NCI-H510A (cell line): ENCODE results near the gene MYBPHL.
A peak's percentile ranks its signal among the peaks of the same experiment; 100 is the strongest.
"Not testable (repeated sequence)": the region's sequence is repeated elsewhere in the genome, so short reads cannot be mapped to it uniquely, and the experiment has no call there.

Experiments
- DNase-seq: peaks from one replicate; lab custom pipeline; 2025; lab: John Stamatoyannopoulos, UW

The MYBPHL gene

DNA sequence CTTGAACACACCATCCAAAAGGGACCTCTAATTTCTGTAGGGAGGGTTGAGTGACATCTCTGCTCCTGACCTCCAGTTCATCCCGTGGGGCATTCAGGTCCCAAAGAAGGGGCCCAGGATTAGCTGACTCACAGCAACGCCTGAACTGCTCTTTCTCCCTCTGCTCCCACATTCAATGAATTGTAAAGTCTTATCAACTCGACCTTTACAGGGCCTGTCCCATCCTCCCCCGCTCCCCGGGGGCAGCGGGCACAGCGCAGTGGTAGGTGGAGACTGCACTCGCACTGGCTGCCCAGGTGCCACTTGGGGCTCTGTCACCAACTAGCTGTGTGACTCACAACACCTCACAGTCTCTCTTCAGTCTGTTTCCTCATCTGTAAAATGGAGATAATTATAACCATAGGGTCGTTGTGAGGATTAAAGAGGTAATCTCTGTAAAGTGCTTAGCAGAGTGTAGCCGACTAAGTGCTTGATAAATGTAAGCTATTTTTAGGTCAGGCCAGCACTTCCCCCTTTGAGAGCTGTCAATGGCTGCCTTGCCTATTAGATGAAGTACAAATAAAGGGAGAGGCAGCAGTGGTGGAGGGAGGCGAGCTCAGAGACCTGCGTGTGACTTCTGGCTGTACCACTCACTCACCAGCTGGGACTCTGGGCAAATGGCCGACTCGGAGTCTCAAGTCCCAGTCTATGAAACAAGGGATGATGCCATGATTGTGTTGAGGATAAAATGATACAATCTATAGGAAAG lies 637 bp upstream of the MYBPHL start:
- peak; percentile 58 for DNase-seq

DNA sequence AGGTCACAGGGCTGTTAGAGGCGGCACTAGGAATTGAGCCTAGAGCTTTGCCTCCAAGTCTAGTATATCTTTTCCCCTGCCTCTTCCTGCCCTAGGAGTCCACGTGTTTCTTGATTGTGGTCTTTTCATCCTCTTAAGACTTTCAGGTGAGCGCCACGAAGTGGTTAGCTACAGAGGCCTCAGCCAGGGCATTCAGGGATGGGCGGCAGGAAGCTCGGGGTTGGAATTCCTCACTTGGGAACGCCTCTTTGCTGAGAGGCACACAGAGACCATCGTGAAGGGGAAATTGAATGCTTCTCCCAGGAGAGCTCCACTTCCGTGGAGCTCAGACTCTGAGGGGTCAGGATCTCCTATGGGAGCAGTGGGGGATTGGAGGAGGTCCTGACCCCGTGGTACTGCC lies 820 bp downstream of the MYBPHL start:
- not testable (repeated sequence) for DNase-seq

DNA sequence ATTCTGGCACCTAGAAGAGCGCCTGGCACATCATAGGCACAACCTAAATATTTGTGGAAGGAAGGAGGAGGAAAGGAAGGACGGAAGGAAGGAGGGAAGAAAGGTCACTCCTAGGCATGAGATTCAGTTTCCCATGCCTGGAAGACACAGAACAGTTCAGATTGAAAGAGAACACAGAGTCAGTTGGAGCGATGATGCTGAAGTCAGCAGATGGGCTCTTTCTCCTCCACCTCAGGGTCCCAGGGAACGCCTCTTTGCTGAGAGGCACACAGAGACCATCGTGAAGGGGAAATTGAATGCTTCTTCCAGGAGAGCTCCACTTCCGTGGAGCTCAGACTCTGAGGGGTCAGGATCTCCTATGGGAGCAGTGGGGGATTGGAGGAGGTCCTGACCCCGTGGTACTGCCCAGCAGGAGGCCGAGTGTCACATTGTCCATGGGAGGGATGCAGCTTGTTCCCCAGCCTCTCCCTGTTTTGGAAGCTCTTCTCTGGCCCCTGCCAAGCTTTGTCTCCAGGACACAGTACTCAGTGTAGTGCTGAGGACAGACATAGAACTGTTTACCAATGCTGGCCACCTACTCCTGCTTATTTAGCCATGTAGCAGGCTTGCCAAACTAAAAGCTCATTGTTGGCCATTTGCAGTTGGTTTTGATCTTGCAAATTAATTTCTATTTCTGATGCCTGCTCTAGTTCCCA lies 2.4 kb downstream of the MYBPHL start:
- DNase-seq: no peak

DNA sequence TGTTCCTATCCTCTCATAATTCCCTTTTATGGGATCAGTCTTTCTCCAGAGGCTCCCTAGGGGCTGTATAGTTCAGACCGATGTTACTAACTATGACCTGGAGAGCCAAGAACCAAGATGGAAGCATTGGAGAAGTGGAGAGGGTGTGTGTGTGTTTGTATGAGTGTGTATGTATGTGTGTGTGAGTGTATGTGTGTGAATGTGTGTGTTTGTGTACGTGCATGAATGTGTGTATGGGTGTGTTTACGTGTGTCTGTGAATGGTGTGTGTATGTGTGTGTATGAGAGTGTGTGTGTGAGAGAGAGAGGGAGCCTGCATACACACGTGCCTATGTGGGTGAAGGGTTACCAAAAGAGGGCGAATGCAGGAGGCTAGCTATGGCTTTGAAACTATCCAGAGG lies 4.9 kb downstream of the MYBPHL start:
- DNase-seq: no peak

DNA sequence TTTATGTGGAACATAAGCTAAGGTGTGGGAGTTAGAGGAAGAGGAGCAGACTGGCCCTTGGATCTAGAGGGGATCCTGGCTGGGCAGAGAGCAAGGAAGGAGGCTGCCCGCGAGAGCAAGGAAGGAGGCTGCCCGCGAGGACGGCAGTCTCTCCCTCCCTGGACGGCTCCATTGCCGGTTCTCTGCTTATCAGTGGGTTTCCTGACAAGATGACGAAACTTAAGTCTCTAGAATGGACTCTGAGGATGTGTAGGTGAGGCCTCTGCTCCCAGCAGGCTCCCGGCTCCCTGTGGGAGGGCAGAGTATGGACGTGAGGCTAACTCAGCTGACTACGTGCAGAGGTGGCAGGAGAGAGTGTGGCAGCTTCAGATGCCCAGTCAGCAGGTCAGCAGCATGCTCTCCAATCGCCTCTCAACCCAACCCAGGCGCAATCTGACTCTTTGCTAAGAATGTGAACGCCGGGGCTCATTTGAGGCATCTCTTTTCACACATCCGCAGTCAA lies 6.1 kb downstream of the MYBPHL start:
- DNase-seq: no peak

DNA sequence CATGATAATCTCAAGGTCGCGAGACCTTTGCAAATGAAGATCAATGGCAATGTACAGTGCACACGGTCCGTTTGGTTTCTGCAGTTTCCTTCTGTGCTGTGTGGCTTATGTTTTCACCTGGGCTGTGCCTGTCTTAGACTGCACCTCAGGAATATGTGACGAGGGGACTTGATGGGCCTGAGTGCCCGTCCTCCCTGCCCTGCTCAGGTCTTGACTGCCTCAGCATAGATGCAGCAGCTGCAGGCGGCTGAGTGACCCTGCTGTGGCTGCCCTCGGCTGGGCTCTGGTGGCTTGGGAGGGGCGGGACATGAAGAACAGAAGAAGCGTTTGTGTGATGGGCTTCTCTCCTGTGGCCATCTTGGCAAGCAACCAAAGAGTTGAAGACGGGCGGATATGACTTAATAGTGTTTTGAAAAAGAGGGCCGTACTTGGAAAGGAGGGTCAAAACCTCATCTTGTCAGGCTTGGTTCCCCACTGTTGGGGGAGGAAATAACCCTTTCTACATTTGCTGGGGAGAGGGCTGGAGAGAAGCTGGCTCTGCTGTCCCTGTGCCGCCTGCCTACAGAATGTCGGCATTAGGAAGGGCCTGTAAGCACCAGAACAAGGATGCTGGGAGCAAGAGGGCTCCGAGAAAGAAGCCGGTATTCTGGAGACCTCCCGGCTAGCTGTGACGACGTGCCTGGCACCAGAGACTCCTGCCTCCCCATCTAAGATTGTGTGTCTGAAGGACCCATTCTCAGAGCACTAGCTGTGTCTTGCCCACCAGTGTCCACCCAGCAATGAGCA lies 7.1 kb downstream of the MYBPHL start:
- no peak for DNase-seq

DNA sequence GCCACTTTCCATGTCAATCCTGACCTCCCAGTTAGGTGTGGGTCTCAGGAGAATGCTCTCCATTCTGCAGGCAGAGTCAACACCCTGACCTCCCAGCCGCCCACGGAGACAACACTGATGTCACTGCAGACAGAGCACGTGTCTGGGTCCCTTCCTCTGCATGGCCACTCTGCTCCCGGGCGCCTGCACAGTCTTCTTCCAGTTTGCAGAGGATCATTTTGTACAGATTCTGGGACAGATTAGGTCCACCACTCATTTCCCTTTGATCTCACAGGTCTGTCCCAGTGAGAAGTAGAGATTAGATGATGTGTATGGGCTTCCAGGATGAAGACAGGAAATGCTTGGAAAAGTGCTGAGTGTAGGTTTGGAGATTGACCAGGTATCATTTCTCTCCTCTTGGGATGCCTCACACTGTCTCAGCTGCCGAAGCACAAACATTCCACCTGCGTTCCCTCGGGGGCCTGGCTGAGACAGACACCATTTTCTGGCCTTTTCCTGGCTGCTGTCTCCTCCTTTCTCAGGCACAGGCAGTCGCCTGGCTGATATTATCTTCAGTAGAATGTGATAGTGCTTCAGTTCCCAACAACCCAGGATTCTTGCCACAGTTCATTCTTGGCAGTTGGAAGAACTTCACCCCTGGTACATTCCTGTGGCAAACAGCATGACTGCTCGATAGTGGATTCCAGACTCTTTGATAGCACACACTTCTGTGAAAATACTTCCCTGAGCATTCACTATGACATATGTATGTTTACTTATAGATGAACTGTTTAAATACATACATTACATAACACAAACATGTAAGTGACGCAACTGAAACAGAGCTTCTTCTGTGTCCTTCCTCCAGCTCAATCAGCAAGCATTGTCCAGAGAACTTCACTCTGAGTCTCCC lies 7.9 kb downstream of the MYBPHL start:
- no peak for DNase-seq

DNA sequence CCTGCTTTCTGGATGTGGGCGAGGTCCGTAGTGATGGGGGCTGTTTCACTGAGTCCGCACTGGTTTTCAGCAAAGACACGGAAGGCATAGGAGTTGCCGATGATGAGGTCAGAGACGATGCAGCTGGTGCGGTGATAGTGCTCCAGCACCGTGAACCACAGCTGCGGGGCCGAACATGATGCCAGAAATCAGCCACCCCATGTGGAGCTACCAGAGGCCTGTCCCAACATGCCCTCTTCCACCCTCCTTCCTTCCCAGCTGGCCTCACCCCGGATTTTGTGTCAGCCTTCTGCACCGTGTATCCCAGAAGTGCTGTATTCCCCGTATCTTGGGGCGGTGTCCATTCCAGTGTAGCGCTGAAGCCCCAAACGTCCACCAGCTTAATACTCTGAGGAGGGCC lies 10.0 kb downstream of the MYBPHL start:
- DNase-seq: no peak

DNA sequence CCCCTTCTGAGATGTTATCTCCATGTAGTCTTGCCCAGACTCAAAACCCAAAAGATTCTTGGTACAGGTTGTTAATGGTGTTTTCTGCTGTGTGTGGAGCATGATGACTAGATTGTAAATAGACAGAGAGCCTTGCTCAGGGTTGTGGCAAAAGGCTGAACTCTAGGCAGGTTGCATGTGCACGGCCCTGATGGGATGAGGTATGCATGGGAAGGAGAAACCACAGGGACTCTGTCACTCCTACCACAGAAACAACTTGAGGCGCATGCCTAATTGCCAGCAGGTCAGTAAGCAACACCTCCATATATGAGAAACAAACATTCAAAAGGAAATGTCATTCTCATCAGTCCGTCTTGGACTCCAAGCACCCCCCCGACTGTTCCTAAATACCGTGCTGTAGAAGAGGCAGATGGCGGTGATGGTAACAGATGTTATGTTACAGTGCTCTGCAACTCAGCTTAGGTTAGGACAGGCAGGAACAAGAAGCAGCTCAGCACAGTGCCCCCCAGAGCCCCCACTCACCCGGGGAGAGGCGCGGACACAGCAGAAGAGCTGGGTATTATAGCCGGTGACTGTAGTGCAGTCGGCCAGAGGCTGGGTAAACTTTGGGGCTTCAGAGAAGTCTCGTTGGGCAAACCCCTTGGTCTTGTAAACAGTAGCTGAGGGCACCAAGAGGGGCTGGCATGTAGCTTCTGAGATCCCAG lies 10.9 kb downstream of the MYBPHL start:
- DNase-seq: no peak

DNA sequence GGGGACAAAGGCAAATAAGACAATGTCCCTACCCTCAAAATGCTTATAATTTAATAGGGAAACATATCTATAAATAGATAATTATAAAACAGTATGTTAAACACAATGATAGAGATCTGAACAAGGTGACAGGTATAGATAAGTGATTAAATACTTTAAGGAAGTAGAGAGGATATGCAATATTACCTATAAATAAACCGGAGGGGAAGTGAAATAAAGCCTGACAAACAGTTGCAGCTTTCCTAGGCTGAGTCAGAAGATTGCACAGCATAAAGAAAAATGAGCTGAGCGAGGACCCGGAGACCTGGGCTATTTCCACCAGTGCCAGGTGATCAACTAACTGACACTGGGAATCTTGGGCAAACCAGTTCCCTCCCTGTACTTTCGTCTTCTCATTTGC lies 12.3 kb downstream of the MYBPHL start:
- DNase-seq: no peak

DNA sequence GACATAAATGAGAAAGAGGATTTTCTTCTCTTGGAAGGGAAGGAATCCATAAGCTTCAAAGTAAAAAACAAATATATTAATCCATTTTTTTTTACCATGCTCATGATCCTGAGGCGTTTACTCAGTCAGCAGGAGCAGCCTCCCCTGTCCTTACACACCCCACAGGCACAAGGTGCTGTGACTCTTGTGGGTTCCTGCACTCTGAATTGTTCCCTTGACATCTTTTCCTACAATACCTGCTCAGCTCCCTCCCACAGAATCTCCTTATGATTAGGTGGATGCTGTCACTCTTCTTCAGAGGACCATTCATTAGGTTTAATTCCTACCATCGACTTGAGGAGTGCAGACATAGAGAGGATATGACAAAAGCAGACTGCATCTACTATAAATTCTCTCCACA lies 13.8 kb downstream of the MYBPHL start:
- no peak for DNase-seq

DNA sequence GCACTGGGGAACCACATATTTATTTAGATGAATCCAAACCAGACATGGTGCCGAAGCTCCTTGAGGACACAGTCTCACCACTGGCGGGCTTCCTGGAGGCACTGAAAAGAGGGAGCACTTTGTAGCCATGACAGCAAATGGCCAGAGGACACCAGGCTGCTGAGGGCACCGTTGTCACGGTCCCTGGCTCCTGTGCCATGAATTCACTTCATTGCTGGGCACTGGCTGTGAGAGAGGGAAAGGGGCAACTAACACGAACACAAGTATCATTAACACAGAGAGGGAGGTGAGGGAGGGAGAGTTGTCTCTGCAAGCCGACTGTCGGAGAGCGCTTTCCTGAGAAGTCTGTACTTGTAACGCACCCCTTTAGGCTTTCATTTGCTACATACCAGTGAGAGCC lies 14.4 kb downstream of the MYBPHL start:
- DNase-seq: no peak

DNA sequence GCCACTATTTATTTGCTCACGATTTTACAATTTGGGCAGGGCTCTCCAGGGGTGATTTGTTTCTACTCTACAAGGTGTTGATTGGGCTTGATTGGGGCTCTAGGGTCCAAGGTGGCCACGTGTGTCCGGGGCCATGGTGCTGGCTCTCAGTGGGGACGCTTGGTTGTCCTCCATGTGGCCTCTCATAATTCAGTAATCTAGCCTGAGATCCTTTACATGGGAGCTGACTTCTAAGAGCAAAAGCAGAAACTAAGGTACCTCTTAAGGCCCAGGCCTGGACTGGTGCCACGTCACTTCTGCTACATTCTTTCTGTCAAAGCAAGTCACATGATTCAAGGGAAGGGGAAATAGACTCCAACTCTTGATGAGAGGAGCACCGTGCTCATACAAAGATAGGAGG lies 15.8 kb downstream of the MYBPHL start:
- no peak for DNase-seq

DNA sequence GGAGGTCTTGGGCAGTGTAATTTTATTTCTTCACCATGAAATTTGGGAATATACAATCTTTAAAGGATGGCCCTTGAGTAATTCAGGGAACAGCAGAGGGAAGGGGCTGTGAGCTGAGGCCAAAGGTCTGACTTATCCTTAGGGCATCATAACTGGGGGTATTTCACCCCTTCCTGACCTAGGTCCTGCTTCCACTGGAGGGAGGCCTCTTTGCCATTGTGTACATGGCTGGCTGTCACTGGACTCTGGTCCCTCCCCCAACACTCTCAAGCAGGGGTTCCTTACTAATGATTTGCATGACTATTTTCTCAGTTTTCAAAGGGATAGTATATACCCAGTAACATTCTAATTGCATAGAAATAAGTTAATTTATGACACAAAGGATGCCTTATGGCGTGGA lies 16.7 kb downstream of the MYBPHL start:
- no peak for DNase-seq

DNA sequence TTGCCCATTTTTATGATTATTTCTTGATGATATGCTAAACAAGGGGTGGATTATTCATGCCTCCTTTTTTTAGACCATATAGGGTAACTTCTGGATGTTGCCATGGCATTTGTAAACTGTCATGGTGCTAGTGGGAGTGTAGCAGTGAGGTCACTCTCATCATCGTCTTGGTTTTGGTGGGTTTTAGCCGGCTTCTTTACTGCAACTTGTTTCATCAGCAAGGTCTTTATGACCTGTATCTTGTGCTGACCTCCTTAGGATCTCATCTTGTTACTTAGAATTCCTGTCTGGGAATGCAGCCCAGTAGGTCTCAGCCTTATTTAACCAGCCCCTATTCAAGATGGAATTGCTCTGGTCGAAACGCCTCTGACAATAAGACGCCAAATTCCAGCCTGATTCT lies 20.0 kb downstream of the MYBPHL start:
- DNase-seq: not testable (repeated sequence)

DNA sequence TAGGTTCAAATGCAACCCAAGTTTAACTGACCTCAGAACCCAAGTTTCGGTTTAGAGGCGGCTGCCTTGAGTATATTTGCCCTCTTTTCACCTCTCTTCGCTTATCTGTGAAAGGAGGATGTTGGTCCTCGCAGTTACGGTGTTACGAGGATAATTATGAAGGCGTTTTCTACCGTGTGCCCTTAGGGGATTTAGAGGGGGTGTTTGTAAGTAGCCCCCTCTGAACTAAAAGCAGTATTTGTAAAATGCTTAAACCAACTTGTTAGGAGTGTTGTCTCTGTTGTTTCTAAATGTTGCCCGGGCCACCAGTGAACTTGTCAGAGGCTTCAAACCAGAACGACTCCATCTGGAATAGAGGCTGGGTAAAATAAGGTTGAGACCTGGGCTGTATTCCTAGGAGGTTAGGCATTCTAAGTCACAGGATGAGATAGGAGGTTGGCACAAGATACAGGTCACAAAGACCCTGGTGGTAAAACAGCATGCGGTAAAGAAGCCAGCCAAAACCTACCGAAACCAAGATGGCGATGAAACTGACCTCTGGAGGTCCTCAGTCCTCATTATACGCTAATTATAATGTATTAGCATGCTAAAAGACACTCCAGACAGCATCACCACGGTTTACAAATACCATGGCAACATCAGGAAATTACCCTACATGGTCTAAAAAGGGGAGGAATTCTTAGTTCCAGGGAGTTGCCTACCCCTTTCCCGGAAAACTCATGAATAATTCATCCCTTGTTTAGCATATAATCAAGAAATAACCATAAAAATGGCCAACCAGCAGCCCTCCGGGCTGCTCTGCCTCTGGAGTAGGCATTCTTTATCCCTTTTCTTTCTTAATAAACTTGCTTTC lies 22.8 kb downstream of the MYBPHL start:
- no peak for DNase-seq

DNA sequence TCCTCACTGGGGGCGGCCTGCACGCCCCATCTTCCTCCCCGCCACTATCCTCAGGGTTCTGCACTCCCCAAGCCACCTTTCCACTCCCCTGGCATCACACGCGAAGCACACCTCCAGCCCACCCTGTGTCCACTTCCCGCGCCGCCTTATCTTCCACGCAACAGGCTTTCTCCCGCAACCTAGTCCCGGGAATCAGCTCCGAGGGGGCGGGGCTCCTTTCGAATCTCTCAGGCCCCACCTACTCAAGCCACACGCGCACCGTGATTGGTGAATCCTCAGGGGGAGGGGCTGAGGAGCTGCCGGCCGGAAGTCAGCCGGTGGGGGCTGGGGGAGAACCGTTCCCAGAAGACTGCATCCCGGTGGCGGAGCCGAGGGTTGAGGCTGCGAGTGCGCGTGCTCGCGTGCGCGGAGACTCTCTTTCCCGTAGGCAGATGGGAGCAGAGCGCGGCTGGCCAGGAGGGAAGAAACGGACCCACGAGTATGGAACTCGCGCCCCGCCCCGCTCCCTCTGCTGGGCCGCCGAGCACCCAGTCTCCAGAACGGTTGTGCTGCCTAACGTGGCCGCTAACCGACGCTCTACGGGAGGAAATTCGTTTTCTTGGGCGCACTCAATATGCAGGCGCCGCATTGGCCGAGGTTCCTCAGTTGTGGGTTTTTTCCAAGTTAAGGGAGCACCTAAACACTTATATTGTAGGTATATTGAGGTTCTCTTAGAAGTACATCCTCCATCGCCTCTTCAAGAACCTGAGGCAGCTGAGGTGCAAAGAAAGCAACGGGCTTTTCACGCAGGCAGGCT lies 23.7 kb downstream of the MYBPHL start, which contains the start of gene PSRC1:
Gene PSRC1, minus strand, starts transcription at position 194 of the 796 bp plus-strand sequence.
- peak; percentile 96 for DNase-seq

DNA sequence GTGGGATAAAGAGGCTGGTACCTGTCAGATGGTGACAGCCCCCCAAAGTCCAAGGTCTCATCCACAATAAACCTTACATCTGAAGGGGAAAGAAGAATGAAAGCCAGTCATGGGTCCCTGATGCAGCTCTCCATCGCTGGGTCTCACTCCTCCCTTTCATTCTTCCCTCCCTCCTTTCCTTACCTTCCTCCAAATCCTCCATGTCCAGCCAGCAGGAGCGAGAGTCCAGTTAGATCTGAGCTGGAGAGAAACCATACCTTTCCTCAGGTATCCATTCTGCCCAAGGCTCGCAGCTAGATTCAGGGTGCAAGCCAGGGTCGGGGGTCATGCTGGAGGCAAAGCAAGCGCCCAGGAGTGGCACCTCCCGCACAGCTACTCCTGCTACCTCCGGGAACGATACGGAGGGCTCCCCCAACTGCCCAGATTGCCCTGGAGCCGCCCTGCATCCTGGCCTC lies 24.3 kb downstream of the MYBPHL start:
- DNase-seq: no peak
